D341Med (cell line): ENCODE results near the gene TAOK1.

Experiments used
- DNase-seq: peaks from one replicate; pipeline ENCODE4 v3.0.0; 2012; ENCODE audit warnings: low spot score

TAOK1 gene

DNA sequence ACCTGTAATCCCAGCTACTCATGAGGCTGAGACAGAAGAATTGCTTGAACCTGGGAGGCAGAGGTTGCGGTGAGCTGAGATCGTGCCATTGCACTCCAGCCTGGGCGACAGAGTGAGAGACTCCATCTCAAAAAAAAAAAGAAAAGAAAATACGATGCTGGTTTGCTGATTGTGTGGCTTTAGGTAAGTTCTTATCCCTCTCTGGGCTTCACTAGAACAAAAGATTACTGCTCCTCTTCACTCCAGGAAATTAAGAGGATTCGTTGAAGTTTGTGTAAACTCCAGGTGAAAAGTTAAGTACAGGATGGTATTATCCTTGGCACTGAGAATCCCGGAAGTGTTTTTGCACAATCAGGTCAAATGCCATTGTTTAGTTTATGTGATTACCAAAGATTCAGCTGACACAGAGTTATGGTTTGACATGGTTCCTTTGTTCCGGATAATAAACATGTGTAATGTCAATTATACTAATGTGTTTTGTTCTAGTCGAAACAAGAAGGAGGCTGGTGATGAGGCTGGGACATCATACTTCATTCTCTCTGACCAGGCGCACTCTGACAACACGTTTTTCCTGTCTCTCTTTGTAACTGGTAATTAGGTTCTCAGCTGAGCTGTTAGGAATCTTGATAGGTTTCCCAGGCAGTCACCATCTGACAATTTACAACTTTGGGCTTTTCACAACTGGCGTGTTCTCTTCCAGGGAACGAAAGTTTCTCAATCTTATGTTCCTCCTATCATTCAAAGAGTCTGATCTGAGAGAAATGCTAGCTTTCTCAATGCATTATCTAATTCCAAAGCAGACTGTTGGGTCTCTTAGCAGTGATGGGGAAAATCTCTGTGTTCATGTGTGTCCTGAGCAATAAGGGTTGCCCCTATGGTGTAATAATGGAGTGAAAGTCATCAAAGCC, 10.8 kb upstream of the TAOK1 start:
- no peak for DNase-seq

DNA sequence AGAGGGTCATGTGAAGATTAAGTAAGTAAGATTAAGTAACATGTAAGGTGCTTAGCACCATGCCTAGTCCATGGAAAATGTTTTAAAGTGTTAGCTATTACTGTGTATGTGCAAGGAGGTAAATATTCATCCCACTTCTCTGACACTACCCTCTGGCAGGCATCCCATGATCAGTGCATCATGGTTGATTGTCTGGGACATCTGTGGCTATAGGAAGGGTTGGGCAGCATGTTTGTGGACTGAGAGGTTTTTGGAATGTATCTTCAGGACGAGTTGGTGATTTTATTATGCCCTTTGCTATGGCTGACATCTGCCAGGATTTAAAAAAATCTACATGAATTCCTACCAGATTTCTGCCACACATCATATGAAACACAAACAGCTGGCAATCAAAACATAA, 6.5 kb upstream of the TAOK1 start:
- DNase-seq = no peak

DNA sequence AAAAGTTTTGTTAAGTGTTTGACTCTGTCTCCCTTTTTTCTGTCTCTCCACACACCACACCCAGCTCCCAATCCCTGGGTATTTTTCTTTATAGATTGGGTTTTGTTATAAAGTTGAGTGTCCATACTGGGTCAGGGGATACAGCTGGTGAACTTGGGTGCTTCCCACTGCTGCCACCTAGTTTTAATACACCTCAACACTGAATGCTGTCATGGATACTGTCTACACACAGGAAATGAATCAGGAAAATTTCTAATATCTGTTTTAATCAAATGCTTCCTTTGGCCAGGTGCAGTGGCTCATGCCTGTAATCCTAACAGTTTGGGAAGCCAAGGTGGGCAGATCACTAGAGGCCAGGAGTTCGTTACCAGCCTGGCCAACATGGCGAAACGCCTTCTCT, 5.3 kb upstream of the TAOK1 start:
- DNase-seq = no peak

DNA sequence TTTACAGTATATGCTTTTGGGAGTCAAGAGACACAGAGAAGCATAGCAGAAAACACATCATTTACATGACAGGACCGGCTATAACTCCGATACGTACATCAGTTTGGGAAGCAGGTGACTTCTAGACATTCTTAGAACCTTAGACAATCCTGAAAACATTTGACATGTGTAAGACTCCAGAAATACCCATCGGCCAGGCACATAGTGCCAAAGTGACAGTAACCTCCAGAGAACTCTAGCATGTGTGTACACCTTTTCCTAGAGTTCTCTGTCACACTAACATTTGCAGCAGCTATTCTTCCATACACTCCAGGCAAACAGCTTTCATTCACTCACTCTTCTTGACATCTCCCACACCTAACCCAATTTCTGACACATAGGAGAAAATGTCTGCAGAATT, 3.4 kb upstream of the TAOK1 start:
- no peak for DNase-seq

DNA sequence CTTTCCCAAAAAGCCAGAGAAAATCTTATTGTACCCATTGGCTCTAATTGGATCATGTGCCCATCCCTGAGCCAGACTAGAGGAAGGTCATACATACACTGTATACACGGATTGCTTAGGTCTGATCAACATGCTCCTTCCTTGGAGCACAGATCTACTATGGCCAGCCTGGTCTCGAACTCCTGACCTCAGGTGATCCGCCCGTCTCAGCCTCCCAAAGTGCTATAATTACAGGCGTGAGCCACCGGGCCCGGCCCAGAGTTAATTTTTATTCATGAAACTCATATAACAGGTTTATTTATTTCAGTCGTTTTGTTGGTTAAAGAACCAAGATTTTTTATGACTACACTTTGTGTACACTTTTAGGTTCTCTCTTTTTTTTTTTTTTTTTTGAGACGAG, 1.2 kb upstream of the TAOK1 start:
- DNase-seq = no peak

DNA sequence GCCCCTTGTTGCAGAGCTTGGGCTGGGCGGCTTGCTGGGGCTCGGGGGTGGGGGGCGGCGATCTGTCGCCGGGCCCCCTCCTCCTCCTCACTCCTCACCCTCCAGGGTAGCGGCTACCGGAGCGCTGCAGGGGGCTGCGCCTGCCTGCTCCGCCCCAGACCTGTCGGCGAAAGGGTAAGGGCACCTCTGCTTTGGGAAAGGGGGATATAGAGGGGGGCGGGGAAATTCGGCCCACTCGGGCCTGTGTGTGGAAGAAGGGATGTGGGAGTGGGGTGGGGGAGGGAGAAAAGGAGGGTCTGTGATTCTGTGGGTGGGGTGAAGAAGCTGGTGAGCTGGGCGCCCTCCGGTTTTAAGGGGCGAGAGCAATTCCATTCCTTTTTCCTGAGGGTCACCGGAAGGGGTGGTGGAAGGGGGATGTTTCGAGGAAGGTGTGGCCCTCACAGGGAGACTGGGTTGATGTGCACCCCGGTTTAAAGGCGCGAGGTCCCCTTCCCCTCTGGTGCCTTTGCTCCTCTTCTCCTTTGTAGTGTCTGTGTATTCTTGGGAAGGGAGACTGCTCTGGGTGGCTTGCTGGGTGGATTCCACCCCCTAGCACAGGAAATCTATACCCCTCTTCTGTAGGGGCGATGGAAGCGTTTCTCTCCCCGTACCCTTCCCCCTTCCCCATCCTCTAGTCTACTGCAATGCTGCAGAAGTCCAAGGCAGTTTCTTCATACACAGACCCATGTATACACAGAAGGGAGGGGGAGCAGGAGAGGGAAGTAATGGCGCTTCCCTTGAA, 878 bp downstream of the TAOK1 start:
- peak; percentile 71 for DNase-seq

DNA sequence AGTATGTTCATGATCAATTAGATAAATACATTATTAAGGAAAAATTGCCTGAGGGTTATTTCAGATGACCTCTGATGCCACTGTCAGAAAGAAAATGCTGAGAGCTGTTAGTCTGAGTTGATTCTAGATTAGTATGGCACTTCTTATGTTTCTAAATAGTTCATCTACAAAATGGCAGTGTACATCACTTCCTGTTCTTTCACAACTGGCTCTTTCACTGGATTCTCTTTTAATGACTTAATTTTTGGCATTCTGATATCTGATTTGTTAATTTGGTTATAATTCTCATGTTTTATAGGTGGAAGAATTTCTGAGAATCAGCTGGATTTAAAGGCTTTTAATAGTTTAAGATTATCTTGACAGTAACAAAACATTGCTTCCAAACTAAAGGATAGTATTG, 3.3 kb downstream of the TAOK1 start:
- DNase-seq = no peak

DNA sequence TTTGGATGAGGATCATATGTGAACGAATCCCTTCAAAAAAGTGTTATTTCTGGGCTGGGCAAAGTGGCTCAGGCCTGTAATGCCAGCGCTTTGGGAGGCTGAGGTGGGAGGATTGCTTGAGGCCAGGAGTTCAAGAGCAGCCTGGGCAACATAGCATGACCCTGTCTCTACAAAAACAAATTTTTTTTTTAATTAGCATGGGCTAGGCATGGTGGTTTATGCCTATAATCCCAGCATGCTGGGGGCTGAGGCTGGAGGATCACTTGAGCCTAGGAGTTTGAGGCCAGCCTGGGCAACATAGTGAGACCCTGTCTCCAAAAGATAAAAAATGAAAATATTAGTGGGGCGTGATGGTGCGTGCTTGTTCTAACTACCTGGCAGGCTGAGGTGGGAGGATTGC, 4.6 kb downstream of the TAOK1 start:
- DNase-seq = no peak

DNA sequence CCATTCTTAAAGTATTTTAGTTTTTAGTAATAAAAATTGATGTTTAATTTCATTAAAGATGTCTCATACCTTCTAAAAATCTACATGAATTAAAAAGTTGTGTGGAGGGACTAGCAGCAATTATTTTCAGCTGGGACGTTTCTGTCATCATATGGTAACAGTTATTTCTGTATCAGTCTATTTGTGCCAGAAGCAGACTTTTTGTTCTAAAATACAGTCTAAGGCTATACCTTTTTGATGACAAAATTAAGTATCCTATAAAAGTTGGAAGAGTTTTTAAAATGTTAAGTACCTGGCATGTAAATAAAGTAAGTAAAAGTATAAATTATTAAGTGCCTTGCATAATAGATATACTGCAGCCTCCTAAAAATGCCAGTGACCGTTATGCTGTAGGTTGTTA, 5.9 kb downstream of the TAOK1 start:
- no peak for DNase-seq

DNA sequence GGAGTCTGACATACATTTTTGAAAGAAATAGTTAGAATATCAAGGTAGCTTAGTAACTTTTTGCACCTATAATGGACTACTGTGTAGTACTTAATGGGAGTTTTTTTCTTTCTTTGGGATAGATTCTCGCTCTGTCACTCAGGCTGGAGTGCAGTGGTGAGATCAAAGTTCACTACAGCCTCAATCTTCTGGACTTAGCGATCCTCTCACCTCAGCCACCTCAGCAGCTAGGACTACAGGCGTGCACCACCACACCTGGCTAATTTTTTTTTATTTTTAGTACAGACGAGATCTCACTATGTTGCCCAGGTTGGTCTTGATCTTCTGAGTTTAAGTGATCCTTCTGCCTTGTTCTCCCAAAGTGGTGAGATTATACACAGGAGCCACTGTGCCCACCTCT, 9.5 kb downstream of the TAOK1 start:
- DNase-seq = no peak

DNA sequence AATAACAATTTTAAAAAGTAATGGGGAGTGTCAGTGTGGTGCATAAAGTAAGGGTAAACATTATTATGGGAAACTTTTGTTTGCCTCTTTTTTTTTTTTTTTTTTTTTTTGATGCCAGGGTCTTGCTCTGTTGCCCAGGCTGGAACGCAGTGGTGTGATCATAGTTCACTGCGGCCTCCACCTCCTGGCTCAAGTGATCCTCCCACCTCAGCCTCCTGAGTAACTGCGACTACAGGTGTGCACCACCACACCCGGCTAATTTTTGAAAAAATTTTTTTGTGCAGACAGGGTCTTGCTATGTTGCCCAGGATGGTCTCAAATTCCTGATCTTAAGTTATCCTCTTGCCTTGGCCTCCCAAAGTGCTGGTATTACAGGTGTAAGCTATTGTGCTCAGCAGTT, 10.7 kb downstream of the TAOK1 start:
- DNase-seq = no peak

DNA sequence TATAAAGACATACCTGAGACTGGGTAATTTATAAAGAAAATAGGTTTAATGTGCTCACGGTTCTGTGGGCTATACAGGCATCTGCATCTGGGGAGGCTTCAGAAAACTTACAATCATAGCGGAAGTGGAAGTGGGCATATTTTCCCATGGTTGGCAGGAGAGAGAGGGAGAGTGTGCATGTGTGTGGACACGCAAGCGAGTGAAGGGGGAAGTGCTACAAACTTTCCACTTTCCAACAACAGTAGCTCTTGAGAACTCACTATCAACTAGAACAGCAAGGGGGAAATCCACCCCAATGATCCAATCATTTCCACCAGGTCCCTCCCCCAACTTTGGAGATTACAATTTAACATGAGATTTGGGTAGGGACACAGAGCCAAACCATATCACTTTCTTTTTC, 11.1 kb downstream of the TAOK1 start:
- DNase-seq = no peak

DNA sequence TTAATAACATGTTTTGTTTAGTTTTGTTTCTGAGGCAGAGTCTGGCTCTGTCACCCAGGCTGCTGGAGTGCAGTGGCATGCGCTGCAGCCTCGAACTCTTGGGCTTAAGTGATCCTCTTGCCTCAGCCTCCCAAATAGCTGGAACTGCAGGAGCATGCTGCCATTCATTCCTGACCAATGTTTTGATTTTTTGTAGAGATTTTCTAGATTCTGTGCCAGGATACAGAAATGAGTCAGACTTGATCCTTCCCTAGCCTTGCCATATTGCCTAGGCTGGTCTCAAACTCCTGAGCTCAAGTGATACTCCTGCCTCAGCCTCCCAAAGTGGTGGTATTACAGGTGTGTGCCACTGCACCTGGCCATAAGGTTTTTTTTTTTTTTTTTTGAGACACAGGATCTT, 17.7 kb downstream of the TAOK1 start:
- no peak for DNase-seq

DNA sequence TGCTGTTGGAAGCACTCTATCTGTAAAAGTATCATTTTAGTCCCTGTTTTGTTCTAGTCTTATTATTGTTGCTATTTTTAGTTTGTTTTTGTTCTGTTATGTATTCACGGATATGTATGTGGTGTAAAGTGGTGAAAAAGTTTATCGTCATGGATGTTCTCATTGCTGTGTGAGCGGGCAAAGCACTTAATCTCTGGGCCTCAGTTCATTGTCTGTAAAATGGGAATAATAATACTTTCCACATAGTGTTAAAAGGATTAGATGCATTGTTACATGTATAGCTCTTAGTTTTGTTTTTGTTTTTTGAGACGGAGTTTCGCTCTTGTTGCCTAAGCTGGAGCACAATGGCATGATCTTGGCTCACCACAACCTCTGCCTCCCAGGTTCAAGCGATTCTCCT, 19.8 kb downstream of the TAOK1 start:
- no peak for DNase-seq

DNA sequence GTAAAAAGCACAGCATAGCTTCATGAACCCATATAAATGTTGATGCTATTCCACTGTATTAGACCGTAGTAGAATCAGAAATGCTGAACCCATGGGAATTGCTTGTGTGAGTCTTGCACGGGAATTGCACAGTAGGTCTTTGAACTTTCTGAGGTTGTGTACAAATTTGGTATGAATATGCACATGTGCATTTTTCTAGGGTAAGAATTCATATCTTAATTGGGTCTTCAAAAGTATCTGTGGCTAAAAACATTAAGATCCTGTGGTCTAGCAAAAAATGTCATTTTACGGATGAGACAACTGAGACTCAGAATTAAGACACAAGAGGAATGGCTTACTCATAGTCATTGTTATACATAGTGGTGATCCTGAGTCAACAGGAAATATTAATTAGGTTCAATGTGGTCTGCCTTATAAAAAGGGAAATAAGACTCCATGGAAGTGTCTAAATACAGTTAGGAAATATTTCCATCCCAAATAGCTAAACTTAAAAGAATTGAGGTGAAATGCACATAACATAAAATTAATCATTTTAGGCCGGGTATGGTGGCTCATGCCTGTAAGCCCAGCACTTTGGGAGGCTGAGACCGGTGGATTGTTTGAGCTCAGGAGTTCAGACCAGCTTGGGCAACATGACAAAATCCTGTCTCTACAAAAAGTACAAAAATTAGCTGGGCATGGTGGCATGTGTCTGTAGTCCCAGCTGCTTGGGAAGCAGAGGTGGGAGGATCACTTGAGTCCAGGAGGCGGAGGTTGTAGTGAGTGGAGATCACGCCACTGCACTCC, 22.8 kb downstream of the TAOK1 start:
- DNase-seq = no peak

DNA sequence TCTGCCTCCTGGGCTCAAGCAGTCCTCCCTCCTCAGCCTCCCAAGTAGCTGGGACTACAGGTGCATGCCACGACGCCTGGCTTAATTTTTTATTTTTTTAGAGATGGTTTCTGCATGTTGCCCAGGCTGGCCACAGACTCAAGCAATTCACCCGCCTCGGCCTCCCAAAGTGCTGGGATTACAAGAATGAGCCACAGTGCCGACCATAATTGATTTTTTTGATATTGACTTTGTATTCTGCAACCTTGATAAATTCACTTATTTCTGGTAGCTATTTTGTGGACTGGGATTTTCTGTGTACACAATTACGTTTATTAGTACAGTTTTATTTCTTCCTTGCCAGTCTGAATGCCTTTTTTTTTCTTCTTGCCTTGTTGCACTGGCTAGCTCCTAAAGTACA, 30.0 kb downstream of the TAOK1 start:
- DNase-seq = no peak

DNA sequence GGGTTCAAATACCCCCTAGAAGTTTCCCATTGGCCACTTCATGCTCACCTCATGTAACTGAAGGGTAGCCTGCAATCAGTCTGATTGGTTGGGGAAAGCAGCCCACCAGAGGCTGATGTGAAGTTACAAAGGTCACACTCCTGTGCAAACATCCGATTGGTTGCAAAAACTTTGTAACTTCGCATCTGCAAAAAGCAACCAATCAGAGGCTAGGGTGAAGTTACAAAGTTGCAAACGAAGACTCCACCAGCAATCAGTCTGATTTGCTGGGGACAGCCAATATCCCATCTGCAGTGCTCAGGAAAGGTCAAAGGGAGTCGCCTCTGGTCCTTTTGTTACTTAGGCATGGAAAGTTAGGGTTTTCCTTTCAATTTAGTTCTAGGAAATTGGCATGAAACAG, 40.1 kb downstream of the TAOK1 start:
- no peak for DNase-seq

DNA sequence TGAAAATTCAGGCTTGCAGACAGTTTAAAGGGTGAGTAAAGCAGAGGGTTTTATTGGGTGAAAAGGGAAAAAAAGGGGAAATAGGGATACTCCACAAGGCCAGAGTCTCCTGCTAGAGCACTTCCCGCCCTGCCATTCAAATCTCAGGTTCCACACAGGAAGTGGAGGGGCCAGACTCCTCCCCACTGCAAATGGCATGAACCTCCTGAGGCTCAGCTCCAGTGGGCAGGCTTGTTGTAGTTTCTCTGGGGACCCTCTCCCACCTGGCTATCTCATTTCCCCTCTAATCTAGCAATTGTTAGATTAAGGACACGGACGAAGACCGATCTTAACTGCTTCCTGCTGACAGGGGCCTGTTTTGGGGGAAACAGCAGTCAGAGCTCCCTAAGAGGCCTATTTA, 43.4 kb downstream of the TAOK1 start:
- peak; percentile 59 for DNase-seq

DNA sequence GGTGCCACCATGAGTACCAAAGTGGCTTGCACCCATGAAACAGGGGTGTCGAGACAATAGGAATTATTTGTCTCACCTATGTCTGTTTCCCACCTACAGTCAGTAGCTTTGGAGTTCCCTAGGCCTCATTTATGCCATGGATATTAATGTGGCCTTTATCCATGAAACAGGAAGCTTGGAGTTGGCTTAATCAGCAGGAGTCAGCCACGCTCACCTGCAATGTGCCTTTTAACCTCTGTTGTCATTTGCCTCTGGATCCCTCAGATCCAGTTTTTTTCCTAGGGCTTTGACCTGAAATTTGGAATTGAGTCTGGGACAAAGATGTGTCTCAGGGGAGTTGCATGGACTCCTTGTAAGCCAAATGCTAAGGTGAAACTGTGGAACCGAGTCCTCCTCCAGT, 44.4 kb downstream of the TAOK1 start:
- no peak for DNase-seq

DNA sequence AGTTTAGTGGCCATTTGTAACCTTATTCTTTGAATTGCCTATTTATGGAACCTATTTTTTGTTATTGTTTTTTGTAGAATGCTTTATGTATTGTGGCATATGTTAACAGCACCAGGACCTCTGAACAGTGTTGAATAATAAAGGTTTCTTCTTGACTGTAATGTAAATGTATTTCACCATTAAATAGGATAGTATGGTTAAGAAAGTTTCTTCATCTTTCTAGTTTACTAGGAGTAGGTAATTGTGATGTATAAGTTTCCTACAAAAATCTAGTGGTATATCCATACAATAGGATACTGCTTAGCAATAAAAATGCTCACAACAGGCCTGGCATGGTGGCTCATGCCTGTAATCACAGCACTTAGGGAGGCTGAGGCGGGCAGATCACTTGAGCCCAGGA, 52.3 kb downstream of the TAOK1 start:
- no peak for DNase-seq

DNA sequence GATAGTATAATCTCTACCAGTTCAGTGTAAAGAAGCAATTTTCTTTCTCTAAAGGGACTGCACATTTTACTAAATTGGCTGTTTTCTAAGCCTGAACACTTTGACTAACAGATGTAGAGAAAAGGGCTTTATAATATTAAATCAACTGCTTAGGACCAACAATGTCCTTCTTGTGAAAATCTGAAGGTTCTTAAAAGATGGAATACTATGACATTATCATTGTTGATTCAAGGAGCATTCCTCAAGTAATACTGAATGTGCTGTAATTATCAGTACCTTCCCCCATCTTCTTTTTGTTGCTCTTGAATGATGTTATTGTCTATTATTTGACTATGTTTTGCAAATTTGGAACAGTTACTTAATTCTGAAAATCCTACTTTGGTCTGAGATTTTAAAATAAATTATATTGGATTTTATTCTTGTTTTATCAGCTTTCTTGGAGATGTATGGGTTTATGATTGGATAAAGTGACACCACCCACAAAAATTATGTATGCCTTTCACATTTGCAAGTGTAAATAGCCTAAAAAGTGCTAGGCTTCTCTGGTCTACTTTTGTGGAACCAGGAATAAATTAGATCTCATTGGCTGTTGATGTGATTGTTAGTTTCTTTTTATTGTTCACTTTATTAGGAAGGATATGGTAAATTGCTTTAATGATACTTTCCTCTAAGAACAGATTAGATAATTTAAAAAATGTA, 53.0 kb downstream of the TAOK1 start:
- DNase-seq = no peak

DNA sequence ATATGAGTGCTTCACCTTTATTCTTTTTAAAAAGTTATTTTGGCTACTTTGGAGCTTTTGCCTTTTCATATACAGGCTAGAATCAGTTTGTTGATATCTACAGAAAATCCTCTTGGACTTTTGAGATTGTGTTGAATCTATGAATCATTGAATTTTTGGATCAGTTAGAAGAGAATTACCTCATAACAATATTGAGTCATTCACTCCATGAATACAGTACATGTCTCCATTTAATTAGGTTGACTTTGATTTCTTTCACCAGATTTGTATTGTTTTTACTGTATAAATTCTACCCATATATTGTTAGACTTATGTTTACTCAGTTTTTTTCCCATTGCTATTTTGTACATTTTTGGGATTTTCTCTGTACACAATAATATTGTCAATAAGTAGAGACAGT, 54.4 kb downstream of the TAOK1 start:
- DNase-seq = no peak
